ENCODE results near the gene SLC2A13. TPM values are rescaled to one million over a fixed set of nuclear protein-coding genes. Genes with fewer than 3 reads are reported as not detected.

The SLC2A13 gene
- total RNA-seq, 1 donor from 2014 or later = 6.9 TPM

DNA sequence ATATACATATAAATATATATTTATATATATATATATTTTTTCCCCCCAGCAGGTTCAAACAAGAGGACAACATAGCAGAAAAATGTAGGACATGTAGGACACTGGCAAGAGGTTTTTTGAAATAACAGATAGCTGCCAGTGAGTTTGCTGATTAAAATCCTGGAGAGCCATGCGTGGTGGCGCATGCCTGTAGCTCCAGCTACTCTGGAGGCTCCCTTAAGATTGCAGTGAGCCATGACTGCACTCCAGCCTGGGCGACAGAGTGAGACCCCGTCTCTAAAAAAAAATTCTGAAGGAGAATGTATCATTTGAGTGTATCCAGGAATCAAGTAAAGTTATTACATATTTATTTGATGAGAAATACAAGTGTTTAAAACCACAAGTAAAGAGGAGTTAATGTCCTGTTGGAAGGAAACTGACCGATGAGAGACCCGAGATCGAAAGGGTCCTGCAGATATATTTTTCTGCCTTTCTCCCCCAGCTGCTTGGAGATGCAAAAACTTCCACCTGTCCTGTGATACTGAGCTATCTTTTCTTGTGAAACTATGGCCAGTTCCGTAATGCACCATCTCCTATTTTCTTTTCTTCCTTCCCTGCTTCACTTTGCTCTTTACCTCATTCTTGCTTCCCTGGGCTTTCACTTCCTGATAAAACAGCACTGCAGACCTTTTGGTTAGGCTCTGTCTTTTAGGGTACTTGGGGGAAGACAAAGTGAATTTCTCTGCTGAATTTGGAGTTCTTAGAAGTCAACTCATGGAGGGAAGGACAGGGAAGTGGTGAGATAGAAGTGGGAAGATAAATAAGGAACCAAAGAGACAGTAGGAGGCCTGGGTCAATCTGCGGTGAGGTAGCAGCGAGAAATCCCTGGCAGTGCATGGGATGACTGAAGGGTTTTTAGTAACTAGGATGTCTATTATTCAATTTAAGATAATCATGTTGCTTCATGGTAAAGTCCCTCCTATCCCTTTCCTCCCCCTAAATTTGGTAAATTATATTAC lies 41.2 kb upstream of the SLC2A13 start:
- Mint-ChIP-seq H3K36me3 (ENCODE audit: unreplicated experiment) (no peaks in the 10 kb centered on the region), H3K27me3 (ENCODE audit: unreplicated experiment) (peaks cover 15% of the 10 kb centered on the region), H3K27ac (ENCODE audit: unreplicated experiment) (no peak overlapping the region), H3K4me3 (ENCODE audit: unreplicated experiment) (no peak overlapping the region), H3K4me1 (ENCODE audit: unreplicated experiment) (no peaks in the 10 kb centered on the region), H3K9me3 (ENCODE audit: unreplicated experiment) (no peaks in the 10 kb centered on the region)
- DNase-seq (ENCODE audit: extremely low spot score, unreplicated experiment) = no peak
- TF ChIP-seq, protein P1, sequence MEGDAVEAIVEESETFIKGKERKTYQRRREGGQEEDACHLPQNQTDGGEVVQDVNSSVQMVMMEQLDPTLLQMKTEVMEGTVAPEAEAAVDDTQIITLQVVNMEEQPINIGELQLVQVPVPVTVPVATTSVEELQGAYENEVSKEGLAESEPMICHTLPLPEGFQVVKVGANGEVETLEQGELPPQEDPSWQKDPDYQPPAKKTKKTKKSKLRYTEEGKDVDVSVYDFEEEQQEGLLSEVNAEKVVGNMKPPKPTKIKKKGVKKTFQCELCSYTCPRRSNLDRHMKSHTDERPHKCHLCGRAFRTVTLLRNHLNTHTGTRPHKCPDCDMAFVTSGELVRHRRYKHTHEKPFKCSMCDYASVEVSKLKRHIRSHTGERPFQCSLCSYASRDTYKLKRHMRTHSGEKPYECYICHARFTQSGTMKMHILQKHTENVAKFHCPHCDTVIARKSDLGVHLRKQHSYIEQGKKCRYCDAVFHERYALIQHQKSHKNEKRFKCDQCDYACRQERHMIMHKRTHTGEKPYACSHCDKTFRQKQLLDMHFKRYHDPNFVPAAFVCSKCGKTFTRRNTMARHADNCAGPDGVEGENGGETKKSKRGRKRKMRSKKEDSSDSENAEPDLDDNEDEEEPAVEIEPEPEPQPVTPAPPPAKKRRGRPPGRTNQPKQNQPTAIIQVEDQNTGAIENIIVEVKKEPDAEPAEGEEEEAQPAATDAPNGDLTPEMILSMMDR (IDR thresholded peaks at IDR 0.05) = no peak

GRCh38 chr12:40145896-40146295 lies 40.0 kb upstream of the SLC2A13 start:
- peaks cover 15% of the 10 kb centered on the region for H3K27me3 Mint-ChIP-seq (ENCODE audit: unreplicated experiment)
- H3K27ac Mint-ChIP-seq (ENCODE audit: unreplicated experiment) = no peak overlapping the region
- no peak for DNase-seq (ENCODE audit: extremely low spot score, unreplicated experiment)
- H3K4me1 Mint-ChIP-seq (ENCODE audit: unreplicated experiment) = no peaks in the 10 kb centered on the region
- TF ChIP-seq, protein P1 (IDR thresholded peaks at IDR 0.05) = no peak
- no peak overlapping the region for H3K4me3 Mint-ChIP-seq (ENCODE audit: unreplicated experiment)
- no peaks in the 10 kb centered on the region for H3K9me3 Mint-ChIP-seq (ENCODE audit: unreplicated experiment)
- no peaks in the 10 kb centered on the region for H3K36me3 Mint-ChIP-seq (ENCODE audit: unreplicated experiment)

GRCh38 chr12:40144023-40144422 lies 38.1 kb upstream of the SLC2A13 start:
- Mint-ChIP-seq H3K4me1 (ENCODE audit: unreplicated experiment) (no peaks in the 10 kb centered on the region), H3K9me3 (ENCODE audit: unreplicated experiment) (no peaks in the 10 kb centered on the region), H3K27me3 (ENCODE audit: unreplicated experiment) (peaks cover 15% of the 10 kb centered on the region), H3K27ac (ENCODE audit: unreplicated experiment) (no peak overlapping the region), H3K4me3 (ENCODE audit: unreplicated experiment) (no peak overlapping the region), H3K36me3 (ENCODE audit: unreplicated experiment) (no peaks in the 10 kb centered on the region)
- no peak for DNase-seq (ENCODE audit: extremely low spot score, unreplicated experiment)
- TF ChIP-seq, protein P1 (IDR thresholded peaks at IDR 0.05) = no peak

- no peak for DNase-seq (ENCODE audit: extremely low spot score, unreplicated experiment)
- H3K4me1 Mint-ChIP-seq (ENCODE audit: unreplicated experiment) = no peaks in the 10 kb centered on the region
- TF ChIP-seq, protein P1 (IDR thresholded peaks at IDR 0.05) = no peak
- peaks cover 18% of the 10 kb centered on the region for H3K27me3 Mint-ChIP-seq (ENCODE audit: unreplicated experiment)
- H3K36me3 Mint-ChIP-seq (ENCODE audit: unreplicated experiment) = no peaks in the 10 kb centered on the region
- no peak overlapping the region for H3K27ac Mint-ChIP-seq (ENCODE audit: unreplicated experiment)
- H3K9me3 Mint-ChIP-seq (ENCODE audit: unreplicated experiment) = no peaks in the 10 kb centered on the region
- no peak overlapping the region for H3K4me3 Mint-ChIP-seq (ENCODE audit: unreplicated experiment)
Observed at GRCh38 chr12:40142001-40142744, 36.3 kb upstream of the SLC2A13 start.

GRCh38 chr12:40138526-40138925 lies 32.6 kb upstream of the SLC2A13 start:
- no peak overlapping the region for H3K4me3 Mint-ChIP-seq (ENCODE audit: unreplicated experiment)
- H3K9me3 Mint-ChIP-seq (ENCODE audit: unreplicated experiment) = no peaks in the 10 kb centered on the region
- DNase-seq (ENCODE audit: extremely low spot score, unreplicated experiment) = no peak
- peaks cover 11% of the 10 kb centered on the region for H3K27me3 Mint-ChIP-seq (ENCODE audit: unreplicated experiment)
- H3K4me1 Mint-ChIP-seq (ENCODE audit: unreplicated experiment) = no peaks in the 10 kb centered on the region
- TF ChIP-seq, protein P1 (IDR thresholded peaks at IDR 0.05) = no peak
- no peaks in the 10 kb centered on the region for H3K36me3 Mint-ChIP-seq (ENCODE audit: unreplicated experiment)
- H3K27ac Mint-ChIP-seq (ENCODE audit: unreplicated experiment) = no peak overlapping the region
